Chondrocyte (in vitro differentiated cells): ENCODE results near the gene PTPN21. TPM values are rescaled to one million over a fixed set of nuclear protein-coding genes. Genes with fewer than 3 reads are reported as not detected.

Source experiments
- DNase-seq: peaks from one replicate; pipeline ENCODE4 v3.0.0; 2021; ENCODE audit warnings: mixed read lengths, low spot score
- H3K27ac Mint-ChIP-seq: one replicate; pipeline ENCODE4 v1.8.0; 2021; ENCODE audit warnings: mild to moderate bottlenecking, moderate library complexity, mixed read lengths; ENCODE audit not compliant: unreplicated experiment
- H3K27me3 Mint-ChIP-seq: 2 replicates; pipeline ENCODE4 v1.8.0; 2021; ENCODE audit warnings: low read depth, mixed read lengths
- H3K36me3 Mint-ChIP-seq: 2 replicates; pipeline ENCODE4 v1.8.0; 2021; ENCODE audit warnings: low read depth, mixed read lengths
- H3K4me1 Mint-ChIP-seq: 2 replicates; pipeline ENCODE4 v1.8.0; 2021; ENCODE audit warnings: low read depth, mild to moderate bottlenecking, mixed read lengths
- H3K4me3 Mint-ChIP-seq: one replicate; pipeline ENCODE4 v1.8.0; 2021; ENCODE audit warnings: mild to moderate bottlenecking, moderate library complexity, mixed read lengths; ENCODE audit not compliant: unreplicated experiment
- H3K9me3 Mint-ChIP-seq: 2 replicates; pipeline ENCODE4 v1.8.0; 2021; ENCODE audit warnings: low read depth, mixed read lengths
- total RNA-seq: library from RNA; stranded (reverse); gene quantifications from 3 replicates; pipeline ENCODE4 v1.2.1, GENCODE V29; 2021
- TF ChIP-seq, protein P1 (sequence below): fragments of 200-600 bp; sonication (generic); IDR thresholded peaks from 2 replicates; pipeline ENCODE4 v1.5.0; 2021; ENCODE audit warnings: antibody characterized with exemption, mild to moderate bottlenecking, moderate library complexity

The PTPN21 gene
- total RNA-seq, 1 donor from 2014 or later = 40.0 TPM

DNA sequence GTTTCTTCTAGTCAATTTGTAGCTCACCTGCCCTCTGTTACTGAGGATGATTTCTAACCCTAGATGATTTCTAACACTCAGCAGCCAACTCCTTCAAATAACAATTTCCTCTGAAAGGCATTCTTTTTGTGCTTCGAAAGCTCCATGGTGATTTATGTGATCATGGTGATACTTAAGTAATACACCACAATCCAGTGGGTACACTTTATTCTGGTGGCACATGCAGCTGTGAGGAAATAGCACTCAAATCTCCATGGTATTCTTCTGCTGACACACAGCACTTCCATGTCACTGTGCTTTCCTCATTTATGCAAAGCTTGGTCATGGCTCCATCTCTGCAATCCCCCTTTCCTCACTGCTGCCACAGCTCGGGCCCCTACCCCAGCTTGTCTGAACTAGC is 73.7 kb downstream of the PTPN21 start:
- TF ChIP-seq, protein P1, sequence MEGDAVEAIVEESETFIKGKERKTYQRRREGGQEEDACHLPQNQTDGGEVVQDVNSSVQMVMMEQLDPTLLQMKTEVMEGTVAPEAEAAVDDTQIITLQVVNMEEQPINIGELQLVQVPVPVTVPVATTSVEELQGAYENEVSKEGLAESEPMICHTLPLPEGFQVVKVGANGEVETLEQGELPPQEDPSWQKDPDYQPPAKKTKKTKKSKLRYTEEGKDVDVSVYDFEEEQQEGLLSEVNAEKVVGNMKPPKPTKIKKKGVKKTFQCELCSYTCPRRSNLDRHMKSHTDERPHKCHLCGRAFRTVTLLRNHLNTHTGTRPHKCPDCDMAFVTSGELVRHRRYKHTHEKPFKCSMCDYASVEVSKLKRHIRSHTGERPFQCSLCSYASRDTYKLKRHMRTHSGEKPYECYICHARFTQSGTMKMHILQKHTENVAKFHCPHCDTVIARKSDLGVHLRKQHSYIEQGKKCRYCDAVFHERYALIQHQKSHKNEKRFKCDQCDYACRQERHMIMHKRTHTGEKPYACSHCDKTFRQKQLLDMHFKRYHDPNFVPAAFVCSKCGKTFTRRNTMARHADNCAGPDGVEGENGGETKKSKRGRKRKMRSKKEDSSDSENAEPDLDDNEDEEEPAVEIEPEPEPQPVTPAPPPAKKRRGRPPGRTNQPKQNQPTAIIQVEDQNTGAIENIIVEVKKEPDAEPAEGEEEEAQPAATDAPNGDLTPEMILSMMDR = no peak
- Mint-ChIP-seq H3K9me3 (no peaks in the 10 kb centered on the region), H3K4me3 (no peak overlapping the region), H3K27me3 (no peaks in the 10 kb centered on the region), H3K36me3 (peaks cover 23% of the 10 kb centered on the region), H3K27ac (no peak overlapping the region), H3K4me1 (peaks cover 14% of the 10 kb centered on the region)
- DNase-seq = no peak

GRCh38 chr14:88479574-88479987 is 75.2 kb downstream of the PTPN21 start:
- Mint-ChIP-seq H3K27ac (no peak overlapping the region), H3K9me3 (no peaks in the 10 kb centered on the region), H3K36me3 (peaks cover 17% of the 10 kb centered on the region), H3K4me1 (peaks cover 14% of the 10 kb centered on the region), H3K4me3 (no peak overlapping the region), H3K27me3 (no peaks in the 10 kb centered on the region)
- TF ChIP-seq, protein P1 = no peak
- no peak for DNase-seq

DNA sequence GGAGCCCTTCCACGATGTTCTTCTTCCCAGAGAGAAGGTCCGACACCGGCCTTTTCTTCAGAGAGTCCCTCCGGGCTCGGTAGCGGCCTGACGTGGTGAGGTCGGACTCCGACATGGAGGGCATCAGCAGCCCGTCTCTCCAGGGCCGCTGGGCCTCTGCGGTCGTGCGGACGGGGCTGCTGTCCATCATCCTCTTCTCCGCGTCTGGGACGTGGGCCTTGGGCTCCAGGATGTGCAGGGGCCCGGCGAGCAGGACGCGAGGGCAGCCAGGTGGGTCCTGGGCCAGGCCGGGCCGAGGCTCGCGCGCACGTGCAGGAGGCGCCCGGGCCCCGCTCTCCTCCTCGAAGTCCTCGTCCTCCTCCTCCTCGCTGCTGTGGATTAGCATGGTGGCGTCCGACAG is 75.9 kb downstream of the PTPN21 start:
- DNase-seq = no peak
- H3K27me3 Mint-ChIP-seq = no peaks in the 10 kb centered on the region
- H3K27ac Mint-ChIP-seq = no peak overlapping the region
- H3K4me1 Mint-ChIP-seq = peaks cover 14% of the 10 kb centered on the region
- TF ChIP-seq, protein P1 = no peak
- no peaks in the 10 kb centered on the region for H3K9me3 Mint-ChIP-seq
- peaks cover 17% of the 10 kb centered on the region for H3K36me3 Mint-ChIP-seq
- H3K4me3 Mint-ChIP-seq = no peak overlapping the region

- TF ChIP-seq, protein P1 = no peak
- no peaks in the 10 kb centered on the region for H3K27me3 Mint-ChIP-seq
- no peak for DNase-seq
- H3K27ac Mint-ChIP-seq = no peak overlapping the region
- peaks cover 18% of the 10 kb centered on the region for H3K36me3 Mint-ChIP-seq
- H3K9me3 Mint-ChIP-seq = no peaks in the 10 kb centered on the region
- peaks cover 14% of the 10 kb centered on the region for H3K4me1 Mint-ChIP-seq
- no peak overlapping the region for H3K4me3 Mint-ChIP-seq
Observed at GRCh38 chr14:88477513-88478250, 77.1 kb downstream of the PTPN21 start.

DNA sequence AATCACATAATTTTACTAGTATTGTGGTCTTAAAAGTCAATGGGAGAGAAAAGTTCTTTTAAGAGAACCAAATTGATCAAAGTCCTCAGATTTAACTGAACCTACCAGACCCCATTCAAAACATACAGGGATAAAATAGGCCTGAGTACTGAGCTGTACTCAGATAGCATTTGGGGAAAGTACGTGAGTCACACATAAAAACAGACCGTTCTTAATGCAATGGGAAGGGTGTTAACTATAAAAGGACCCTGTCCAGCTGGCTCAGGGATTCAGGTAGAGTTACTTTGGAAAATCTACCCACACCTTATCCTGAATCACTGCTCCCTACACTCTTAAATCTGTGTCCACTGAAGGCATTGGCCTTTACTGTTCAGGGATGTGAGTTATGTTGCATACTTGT is 78.0 kb downstream of the PTPN21 start:
- TF ChIP-seq, protein P1 = no peak
- no peaks in the 10 kb centered on the region for H3K27me3 Mint-ChIP-seq
- H3K4me1 Mint-ChIP-seq = peaks cover 5% of the 10 kb centered on the region
- DNase-seq = no peak
- no peak overlapping the region for H3K27ac Mint-ChIP-seq
- no peaks in the 10 kb centered on the region for H3K9me3 Mint-ChIP-seq
- peaks cover 21% of the 10 kb centered on the region for H3K36me3 Mint-ChIP-seq
- no peak overlapping the region for H3K4me3 Mint-ChIP-seq
